ENCODE results near the gene CPED1.

CPED1 gene

DNA sequence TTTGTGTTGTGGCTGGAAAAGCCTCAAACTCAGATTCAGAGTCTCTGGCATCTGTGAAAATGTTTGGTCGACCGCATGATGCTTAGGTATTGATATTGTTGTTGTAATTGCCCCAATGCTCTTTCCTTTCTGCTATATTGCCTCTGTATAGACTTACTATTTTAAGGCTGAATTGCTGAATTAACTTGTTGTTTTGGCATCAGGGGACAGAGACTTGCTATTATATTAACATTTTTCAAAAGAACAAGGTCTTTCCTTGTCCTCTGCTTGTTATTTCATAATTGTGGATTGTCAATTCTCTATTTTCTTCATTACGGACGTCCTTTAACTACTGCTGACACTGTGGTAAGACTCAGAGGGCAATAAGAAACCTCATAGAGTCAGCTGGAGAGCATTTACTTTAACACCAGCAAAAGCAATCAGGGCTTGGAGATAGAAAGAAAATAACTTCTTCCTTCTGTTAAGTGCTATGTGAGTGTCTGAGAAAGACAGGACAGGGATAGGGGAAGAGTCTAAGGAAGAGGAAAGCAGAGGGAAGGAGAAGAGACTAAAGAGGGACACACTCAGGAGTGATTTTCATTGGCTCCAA, 17.6 kb downstream of the CPED1 start:
- H3K27ac ChIP-seq (ENCODE audit: low read depth, low read length, poor library complexity, severe bottlenecking): no peak overlapping the region
- H3K27me3 ChIP-seq (ENCODE audit: insufficient read depth, low read length): no peaks in the 10 kb centered on the region
- no peak for TF ChIP-seq EZH2 (IDR thresholded peaks at IDR 0.05; ENCODE audit: borderline replicate concordance, low read length)
- TF ChIP-seq, protein P1, sequence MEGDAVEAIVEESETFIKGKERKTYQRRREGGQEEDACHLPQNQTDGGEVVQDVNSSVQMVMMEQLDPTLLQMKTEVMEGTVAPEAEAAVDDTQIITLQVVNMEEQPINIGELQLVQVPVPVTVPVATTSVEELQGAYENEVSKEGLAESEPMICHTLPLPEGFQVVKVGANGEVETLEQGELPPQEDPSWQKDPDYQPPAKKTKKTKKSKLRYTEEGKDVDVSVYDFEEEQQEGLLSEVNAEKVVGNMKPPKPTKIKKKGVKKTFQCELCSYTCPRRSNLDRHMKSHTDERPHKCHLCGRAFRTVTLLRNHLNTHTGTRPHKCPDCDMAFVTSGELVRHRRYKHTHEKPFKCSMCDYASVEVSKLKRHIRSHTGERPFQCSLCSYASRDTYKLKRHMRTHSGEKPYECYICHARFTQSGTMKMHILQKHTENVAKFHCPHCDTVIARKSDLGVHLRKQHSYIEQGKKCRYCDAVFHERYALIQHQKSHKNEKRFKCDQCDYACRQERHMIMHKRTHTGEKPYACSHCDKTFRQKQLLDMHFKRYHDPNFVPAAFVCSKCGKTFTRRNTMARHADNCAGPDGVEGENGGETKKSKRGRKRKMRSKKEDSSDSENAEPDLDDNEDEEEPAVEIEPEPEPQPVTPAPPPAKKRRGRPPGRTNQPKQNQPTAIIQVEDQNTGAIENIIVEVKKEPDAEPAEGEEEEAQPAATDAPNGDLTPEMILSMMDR (IDR thresholded peaks at IDR 0.05; ENCODE audit: low read length): no peak
- H3K9me3 ChIP-seq (ENCODE audit: low read length): no peaks in the 10 kb centered on the region
- no peak overlapping the region for H3K4me3 ChIP-seq (ENCODE audit: low read depth, low read length, poor library complexity, severe bottlenecking)
- no peak overlapping the region for H3K9ac ChIP-seq (ENCODE audit: low read length)
- H2AFZ ChIP-seq (ENCODE audit: low read length): no peak overlapping the region
- no peaks in the 10 kb centered on the region for H3K4me1 ChIP-seq (ENCODE audit: insufficient read depth, low read length, severe bottlenecking)
- H3F3A ChIP-seq (ENCODE audit: insufficient read depth, low read length): no peaks in the 10 kb centered on the region
- no peaks in the 10 kb centered on the region for H3K79me2 ChIP-seq (ENCODE audit: insufficient read depth, low read length)
- H3K9me2 ChIP-seq (ENCODE audit: low read depth, low read length): no peaks in the 10 kb centered on the region
- no peak overlapping the region for H3K4me2 ChIP-seq (ENCODE audit: low read length)
- H4K20me1 ChIP-seq (ENCODE audit: insufficient read depth, low read length): no peaks in the 10 kb centered on the region
- no peaks in the 10 kb centered on the region for H3K36me3 ChIP-seq (ENCODE audit: insufficient read depth, low read length)

DNA sequence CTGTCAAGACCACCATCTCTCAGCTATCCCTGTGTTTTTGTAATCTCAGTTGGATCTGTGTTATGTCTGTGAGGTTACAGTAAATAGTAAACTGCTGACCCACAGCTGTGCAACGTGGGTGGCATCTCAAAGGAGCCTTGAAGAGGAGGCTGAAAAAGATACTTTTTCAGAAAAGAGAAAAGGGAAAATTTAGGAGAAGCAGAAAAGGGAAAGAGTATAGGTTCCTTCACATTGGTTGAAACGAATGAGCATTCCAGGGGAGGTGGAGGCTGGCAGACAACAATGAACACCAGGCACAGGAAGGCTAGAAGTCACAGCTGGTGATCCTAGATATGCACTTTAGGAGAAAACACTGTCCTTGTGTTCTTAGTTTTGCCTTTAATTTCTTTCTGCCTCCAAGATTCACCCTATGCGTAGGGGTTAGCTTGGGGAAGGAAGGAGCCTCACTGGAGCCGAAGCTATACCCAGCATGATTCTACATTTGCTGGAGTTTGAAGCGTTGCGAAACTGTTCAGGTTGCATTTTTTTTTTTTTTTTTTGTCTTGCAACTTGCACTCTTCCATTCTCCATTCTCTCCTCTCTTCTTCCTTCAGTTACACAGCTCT, 18.3 kb downstream of the CPED1 start:
- no peak overlapping the region for H3K27ac ChIP-seq (ENCODE audit: low read depth, low read length, poor library complexity, severe bottlenecking)
- TF ChIP-seq, protein P1 (IDR thresholded peaks at IDR 0.05; ENCODE audit: low read length): no peak
- no peak for TF ChIP-seq EZH2 (IDR thresholded peaks at IDR 0.05; ENCODE audit: borderline replicate concordance, low read length)
- H3K4me1 ChIP-seq (ENCODE audit: insufficient read depth, low read length, severe bottlenecking): no peaks in the 10 kb centered on the region
- no peak overlapping the region for H2AFZ ChIP-seq (ENCODE audit: low read length)
- no peaks in the 10 kb centered on the region for H3K9me3 ChIP-seq (ENCODE audit: low read length)
- H3K9me2 ChIP-seq (ENCODE audit: low read depth, low read length): no peaks in the 10 kb centered on the region
- H4K20me1 ChIP-seq (ENCODE audit: insufficient read depth, low read length): no peaks in the 10 kb centered on the region
- no peak overlapping the region for H3K4me3 ChIP-seq (ENCODE audit: low read depth, low read length, poor library complexity, severe bottlenecking)
- H3K36me3 ChIP-seq (ENCODE audit: insufficient read depth, low read length): no peaks in the 10 kb centered on the region
- H3K79me2 ChIP-seq (ENCODE audit: insufficient read depth, low read length): no peaks in the 10 kb centered on the region
- H3K9ac ChIP-seq (ENCODE audit: low read length): no peak overlapping the region
- H3K4me2 ChIP-seq (ENCODE audit: low read length): no peak overlapping the region
- no peaks in the 10 kb centered on the region for H3K27me3 ChIP-seq (ENCODE audit: insufficient read depth, low read length)
- no peaks in the 10 kb centered on the region for H3F3A ChIP-seq (ENCODE audit: insufficient read depth, low read length)

DNA sequence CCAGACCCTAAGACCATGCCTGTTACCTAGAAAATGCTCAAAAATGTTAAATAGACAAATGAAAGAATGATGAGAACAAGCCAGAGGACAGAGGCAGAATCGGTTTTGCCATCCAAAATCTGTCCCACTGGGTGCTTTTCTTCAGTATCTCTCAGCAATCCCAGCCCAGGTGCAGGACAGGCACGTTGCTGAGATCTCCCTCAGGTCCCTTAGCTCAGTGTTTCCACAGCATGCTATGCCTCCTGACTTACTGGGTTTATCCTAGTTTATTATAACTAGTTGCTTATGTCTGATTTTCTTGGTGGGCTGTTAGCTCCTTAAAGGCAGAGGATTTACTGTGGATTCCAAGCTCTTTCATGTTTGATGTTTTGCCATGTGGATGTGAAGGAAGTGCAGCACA, 20.3 kb downstream of the CPED1 start:
- Histone ChIP-seq H2AFZ (ENCODE audit: low read length) (no peak overlapping the region), H4K20me1 (ENCODE audit: insufficient read depth, low read length) (no peaks in the 10 kb centered on the region), H3K27me3 (ENCODE audit: insufficient read depth, low read length) (no peaks in the 10 kb centered on the region), H3K4me2 (ENCODE audit: low read length) (no peak overlapping the region), H3K4me3 (ENCODE audit: low read depth, low read length, poor library complexity, severe bottlenecking) (no peak overlapping the region), H3K27ac (ENCODE audit: low read depth, low read length, poor library complexity, severe bottlenecking) (no peak overlapping the region), H3K9me2 (ENCODE audit: low read depth, low read length) (no peaks in the 10 kb centered on the region), H3K4me1 (ENCODE audit: insufficient read depth, low read length, severe bottlenecking) (no peaks in the 10 kb centered on the region), H3K36me3 (ENCODE audit: insufficient read depth, low read length) (no peaks in the 10 kb centered on the region), H3K9me3 (ENCODE audit: low read length) (no peaks in the 10 kb centered on the region), H3K79me2 (ENCODE audit: insufficient read depth, low read length) (no peaks in the 10 kb centered on the region), H3K9ac (ENCODE audit: low read length) (no peak overlapping the region), H3F3A (ENCODE audit: insufficient read depth, low read length) (no peaks in the 10 kb centered on the region)
- TF ChIP-seq EZH2 (IDR thresholded peaks at IDR 0.05; ENCODE audit: borderline replicate concordance, low read length): no peak
- TF ChIP-seq, protein P1 (IDR thresholded peaks at IDR 0.05; ENCODE audit: low read length): no peak

Measured in OCI-LY1 (cell line).